Measurements from ENCODE around the gene TUBB2A. TPM values are rescaled to one million over a fixed set of nuclear protein-coding genes. Genes with fewer than 3 reads are reported as not detected.

Gene TUBB2A
- total RNA-seq, 2 donors from 2014 or later = 1.8 to 3.8 TPM

DNA sequence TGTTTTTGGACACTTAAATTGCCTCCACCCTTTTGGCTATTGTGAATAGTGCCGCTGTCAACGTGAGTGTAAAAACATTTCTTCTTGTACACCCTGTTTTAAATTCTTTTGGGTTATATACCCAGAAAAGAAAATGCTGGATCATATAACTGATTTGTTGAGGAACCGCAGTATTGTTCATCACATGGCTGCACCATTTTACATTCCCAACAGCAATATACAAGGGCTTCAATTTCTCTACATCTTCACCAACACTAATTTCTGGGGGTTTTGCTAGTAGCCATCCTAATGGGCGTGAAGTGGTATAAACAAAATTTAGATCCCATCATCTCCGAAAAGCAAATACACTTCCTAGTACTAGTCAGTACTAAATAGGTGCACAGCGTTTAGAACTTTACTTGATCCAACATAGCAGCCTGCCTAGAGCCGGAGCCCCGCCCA lies 39.4 kb downstream of the TUBB2A start:
- no peaks in the 10 kb centered on the region for H3K9me3 Mint-ChIP-seq
- H3K36me3 Mint-ChIP-seq = peaks cover 6% of the 10 kb centered on the region in 2 donors
- peak overlapping the region in 1 of 2 donors; percentile 48 for H3K27ac Mint-ChIP-seq
- no peak for ATAC-seq
- DNase-seq (ENCODE audit: low spot score in 2 of 2) = no peak

DNA sequence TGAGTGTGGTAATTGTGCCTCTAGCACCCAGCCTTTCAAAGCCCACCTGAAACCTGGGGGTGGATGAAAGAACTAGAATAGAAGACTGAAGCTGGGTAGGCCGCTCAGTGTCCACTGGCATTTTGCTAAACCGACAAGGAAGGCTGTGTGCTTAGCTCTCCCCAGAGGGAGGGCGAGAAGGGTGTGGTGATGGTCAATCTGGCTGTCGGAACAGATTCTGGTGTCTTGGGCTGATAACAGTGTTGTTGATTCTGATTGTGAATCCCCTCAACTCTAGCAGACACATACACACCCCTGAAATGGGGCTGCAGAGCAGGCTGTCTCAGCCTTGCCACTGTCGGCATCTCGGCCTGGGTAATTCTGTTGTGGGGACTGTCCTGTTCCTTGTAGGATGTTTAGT lies 43.0 kb downstream of the TUBB2A start:
- peaks cover 4 to 14% of the 10 kb centered on the region in 2 donors for H3K36me3 Mint-ChIP-seq
- peak overlapping the region in 1 of 2 donors; percentile 60 for H3K27ac Mint-ChIP-seq

GRCh38 chr6:3109761-3110160 lies 47.6 kb downstream of the TUBB2A start:
- no peak overlapping the region for H3K27ac Mint-ChIP-seq
- ATAC-seq (no peak), DNase-seq (ENCODE audit: low spot score in 2 of 2) (no peak)
- peaks cover 5 to 26% of the 10 kb centered on the region in 2 donors for H3K36me3 Mint-ChIP-seq
- no peaks in the 10 kb centered on the region for H3K9me3 Mint-ChIP-seq

More for the DNA sequence above, 43.0 kb downstream of the TUBB2A start:
- ATAC-seq (no peak), DNase-seq (ENCODE audit: low spot score in 2 of 2) (no peak)
- no peaks in the 10 kb centered on the region for H3K9me3 Mint-ChIP-seq

DNA sequence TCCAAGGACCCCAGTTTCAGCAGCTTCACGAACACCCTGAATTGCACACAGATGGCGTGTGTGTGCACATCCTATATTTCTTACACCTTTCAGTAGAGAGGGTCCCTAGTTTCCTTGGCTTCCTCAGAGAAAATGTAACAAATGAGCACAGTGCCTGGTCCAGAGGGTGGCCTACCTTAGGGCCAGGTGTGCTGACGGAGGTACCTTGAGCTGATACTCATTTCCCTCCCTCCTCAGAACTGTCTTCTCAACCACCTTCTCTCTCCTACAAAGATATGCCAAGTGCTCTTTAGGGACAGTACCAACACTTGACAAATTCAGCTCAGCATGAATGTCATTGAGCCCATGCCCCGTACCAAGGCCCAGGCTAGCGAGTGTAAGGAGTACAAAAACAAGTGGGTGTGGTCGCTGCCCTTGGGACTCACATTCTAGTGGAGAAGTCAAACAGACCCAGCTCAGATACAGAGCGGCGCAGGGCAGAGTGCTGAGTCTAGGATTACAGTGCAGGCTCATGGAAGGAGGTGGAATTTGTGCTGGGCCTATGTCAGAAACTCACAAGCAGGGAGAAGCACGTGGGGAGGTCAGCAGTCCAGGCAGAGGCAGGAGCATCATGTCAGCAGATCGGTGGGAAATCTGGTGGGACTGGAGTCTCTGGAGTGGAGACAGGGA lies 48.5 kb downstream of the TUBB2A start:
- peaks cover 5 to 34% of the 10 kb centered on the region in 2 donors for H3K36me3 Mint-ChIP-seq
- H3K9me3 Mint-ChIP-seq = no peaks in the 10 kb centered on the region
- peak overlapping the region in 1 of 2 donors; percentile 31 for H3K27ac Mint-ChIP-seq
- no peak for DNase-seq (ENCODE audit: low spot score in 2 of 2)
- no peak for ATAC-seq

Other genes starting within 250 kb of the TUBB2A start
- gene SERPINB6, start 186.0 kb downstream of the TUBB2A start, total RNA-seq = 10 to 100 TPM; 11.1 to 78.4 TPM
- gene NQO2, start 157.7 kb downstream of the TUBB2A start, total RNA-seq = 10 to 100 TPM; 33.4 to 37.5 TPM
- gene RIPK1, start 89.0 kb downstream of the TUBB2A start, total RNA-seq = 10 to 100 TPM; 12.1 to 16.0 TPM
- gene BPHL, start 38.8 kb downstream of the TUBB2A start, total RNA-seq = 10 to 100 TPM in 1 of 2 donors, 1 to 10 TPM in 1; 6.8 to 15.3 TPM
- gene TUBB2B, start 70.1 kb upstream of the TUBB2A start, total RNA-seq = under 1 TPM in 1 of 2 donors, not detected in 1; 0.43 TPM
- 10 to 100 TPM; 14.6 to 37.7 TPM for gene PSMG4, start 101.4 kb upstream of the TUBB2A start, total RNA-seq